HG03378 (cell line): Measurements from ENCODE around the gene NFS1.

Experiments used
- ATAC-seq: cut with Tn5 transposase; IDR thresholded peaks from one replicate; pipeline ENCODE4 v1.9.1; 2021; ENCODE audit warnings: mild to moderate bottlenecking, moderate library complexity; ENCODE audit not compliant: unreplicated experiment

NFS1 gene

DNA sequence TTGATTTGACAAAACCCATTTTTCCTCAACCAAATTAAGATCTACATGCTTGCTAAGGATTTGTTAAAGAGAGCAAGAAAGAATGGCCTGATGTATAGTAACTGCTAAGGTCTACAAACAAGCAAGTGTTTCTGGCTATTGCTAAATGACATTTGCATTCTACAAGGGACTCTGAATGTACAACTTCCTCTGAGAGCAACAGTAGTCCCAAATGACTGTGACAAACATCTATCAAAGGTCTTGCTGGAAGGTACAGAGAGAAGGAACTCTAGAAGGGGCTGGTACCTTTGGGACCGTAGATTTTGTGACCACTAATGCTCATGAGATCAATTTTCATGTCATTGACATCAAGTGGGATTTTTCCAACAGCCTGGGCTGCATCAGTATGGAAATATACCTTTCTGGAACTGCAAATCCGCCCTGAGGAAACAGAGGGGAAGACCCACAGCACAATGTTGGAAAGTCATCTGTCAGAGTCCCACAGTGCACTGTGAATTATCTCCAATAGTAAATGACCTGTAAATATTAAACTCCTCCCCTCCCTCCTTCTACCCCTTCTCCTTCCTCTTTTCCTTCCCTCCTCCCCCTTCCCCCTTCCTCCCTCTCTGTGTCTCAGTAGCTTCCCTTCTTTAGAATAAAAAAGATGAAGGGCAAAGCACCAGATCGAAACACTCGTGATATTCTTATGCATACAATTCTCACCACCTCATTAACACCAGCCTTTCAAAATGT is 18.5 kb downstream of the NFS1 start:
- ATAC-seq: no peak

- ATAC-seq: no peak
These were observed 24.2 kb downstream of the NFS1 start for GRCh38 chr20:35674921-35675320.

DNA sequence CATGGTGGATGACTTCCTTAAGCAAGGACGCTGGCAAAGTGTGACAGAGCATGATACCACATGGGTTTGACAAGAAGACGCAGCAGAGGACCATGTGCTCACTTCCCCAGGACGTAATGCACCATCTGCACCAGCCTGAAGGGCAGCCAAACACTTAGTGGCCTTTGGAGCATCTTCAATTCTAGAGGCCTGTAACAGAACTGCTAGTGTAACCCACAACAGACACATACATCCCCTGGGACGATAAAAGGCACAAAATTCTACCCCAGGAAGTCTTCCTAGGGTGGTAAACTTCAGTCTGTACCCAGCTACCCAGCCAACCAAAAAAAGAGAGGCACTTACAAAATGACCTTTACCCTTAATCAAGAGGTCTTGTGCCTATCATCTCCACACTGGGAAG is 25.3 kb downstream of the NFS1 start:
- ATAC-seq: no peak

- ATAC-seq: no peak
These were observed 29.5 kb downstream of the NFS1 start for GRCh38 chr20:35669681-35670080.

GRCh38 chr20:35669221-35669620 is 29.9 kb downstream of the NFS1 start:
- no peak for ATAC-seq

DNA sequence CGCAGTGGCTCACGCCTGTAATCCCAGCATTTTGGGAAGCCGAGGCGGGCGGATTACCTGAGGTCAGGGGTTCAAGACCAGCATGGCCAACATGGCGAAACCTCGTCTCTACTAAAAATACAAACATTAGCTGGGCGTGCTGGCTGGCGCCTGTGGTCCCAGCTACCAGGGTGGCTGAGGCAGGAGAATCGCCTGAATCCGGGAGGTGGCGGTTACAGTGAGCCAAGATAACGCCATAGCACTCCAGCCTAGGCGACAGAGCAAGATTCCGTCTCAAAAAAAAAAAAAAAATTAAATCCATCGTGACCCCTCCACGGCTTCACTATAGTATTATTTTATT is 33.2 kb downstream of the NFS1 start:
- ATAC-seq: no peak

DNA sequence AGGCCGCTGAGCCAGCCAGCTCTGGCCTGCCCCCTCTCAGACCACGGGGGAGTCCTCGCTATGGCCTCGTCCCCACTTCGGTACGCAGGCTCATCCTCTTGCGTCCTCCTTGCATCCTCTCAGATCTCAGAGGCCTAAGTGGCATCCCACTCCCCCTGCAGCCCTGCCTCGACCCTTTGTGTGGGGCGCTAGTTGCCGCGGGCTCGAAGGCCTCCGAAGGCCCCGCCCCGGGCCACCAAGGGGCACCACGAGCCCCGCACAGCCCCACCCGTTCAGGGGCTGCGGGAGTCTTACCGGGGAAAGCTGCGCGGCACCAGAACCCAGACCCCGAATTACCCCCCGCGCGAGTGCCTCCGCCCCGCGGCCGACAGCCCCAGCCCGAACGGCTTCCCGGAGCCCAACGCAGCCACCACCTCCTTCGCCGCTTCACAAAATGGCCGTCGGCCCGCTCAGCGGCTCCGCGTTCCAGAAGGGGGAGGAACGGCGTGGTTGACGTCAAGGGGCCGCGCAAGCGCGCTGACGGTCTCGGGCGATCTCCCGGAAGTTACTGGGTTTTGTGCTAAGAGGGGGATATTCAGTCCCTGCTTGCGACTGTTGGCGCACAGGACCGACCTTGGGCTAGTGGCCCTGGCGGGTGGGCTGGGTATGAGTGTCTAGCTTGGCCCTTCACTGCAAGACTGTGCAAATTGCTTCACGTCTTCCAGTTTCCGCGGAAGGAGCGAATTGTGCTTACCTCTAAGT is 34.5 kb downstream of the NFS1 start, which contains the start of the genes CPNE1 and RBM12:
Gene CPNE1, minus strand, starts transcription at position 435 of the 741 bp plus-strand sequence. CDS start 31,977 bp downstream, outside the sequence.
Gene RBM12, minus strand, starts transcription at position 435 of the 741 bp plus-strand sequence. CDS start 9,578 bp downstream, outside the sequence.
- ATAC-seq: peak; percentile 63

GRCh38 chr20:35663516-35664465 is 35.4 kb downstream of the NFS1 start:
- ATAC-seq: peak; percentile 29

DNA sequence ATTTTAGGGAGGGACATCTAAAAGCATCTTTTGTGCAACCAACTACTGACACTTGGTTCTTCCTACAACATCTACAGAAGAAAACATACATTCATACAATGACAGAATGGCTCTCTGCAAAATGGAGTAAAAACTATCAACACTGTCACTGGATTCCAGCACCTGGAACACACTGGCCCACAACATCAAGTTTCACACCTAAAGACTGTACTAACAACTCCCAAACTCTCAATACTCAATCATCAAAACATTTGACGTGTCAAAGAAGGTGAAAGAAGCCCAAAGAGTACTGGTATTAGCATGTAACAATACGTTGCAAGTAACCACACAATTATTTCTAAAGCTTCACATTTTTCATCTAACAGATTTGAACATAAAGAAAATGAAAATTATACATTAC is 36.6 kb downstream of the NFS1 start:
- ATAC-seq: no peak

DNA sequence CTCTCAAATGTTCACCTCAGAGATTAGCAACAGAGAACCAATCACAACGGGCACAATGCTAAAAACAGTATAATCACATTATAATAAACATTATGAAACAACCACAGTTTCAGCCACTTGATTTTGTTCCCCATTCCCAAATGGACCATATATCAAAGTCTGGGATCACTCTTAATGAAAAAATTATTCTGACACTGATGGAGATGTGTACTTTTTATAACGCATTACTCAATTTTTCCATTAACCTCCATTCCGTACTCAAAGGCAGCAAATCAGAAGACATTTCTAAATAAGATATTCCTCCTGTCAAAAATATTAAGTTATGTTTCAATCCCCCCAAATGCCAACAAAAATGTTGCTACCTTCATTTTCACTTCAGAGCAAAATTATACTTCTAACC is 37.2 kb downstream of the NFS1 start:
- no peak for ATAC-seq

DNA sequence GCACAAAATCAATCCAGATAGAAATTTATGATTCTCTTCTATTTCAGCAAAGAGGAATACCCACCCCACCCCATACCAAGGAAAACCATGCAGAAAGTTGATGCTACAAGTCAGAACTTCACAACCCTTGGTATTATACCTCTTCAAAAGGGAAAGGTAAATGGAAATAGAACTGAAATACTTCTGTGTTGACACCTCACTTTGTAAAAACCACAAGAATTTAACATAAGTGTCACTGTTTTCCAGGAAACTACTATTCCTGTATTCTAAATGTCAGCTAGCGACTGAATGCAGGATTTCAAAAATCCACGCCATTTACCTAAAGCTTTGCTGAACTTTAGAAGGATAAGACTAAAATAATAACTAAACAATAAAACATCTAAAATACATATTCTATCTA is 38.1 kb downstream of the NFS1 start:
- no peak for ATAC-seq

DNA sequence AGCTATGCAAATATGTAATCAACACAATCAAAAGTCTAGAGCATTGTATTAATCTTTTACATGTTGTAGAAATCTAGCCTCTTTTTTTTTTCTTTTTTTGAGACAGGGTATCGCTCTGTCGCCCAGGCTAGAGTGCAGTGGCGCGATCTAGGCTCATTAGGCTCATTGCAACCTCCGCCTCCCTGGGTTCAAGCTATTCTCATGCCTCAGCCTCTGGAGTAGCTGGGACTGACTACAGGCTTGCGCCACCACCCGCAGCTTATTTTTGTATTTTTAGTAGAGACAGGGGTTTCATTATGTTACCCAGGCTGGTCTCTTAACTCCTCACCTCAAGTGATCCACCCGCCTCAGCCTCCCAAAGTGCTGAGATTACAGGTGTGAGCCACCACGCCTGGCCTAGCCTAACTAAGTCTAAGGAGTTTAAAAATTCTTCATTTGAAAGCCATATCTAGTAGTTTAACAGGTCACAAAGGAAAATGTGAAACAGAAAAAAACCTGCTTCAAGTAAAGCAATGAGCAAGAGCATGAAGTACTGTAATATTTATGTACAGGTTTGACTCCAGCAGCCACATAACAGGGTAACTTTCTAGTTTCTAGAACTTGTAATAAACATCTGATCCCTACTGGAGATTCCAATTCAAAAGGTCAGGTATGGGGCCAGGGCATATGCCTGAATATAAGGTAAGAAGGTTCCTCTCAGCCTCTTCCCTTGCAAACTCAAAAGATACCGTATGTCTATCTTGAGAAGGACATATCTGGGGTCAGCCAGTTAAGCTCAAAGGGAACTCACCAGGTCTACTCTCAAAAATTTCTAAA is 38.8 kb downstream of the NFS1 start:
- ATAC-seq: no peak

DNA sequence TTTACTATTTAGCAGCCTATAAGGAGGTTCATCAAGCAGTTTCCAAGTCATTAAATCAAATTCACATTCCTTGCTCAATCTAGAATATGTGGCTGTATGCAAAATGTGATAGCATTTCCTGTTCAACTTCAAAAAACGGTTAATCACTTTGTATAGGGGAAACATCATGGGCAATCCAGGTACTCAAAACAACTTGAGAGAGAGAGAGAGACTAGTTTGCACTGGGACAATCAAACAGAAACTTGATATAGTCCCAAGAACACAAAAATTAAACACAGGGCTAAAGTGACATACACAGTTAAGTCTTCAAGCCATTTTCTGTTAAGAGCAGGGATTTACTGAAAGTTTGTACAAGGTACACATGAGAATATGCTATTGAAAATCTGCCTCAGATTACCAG is 41.9 kb downstream of the NFS1 start:
- ATAC-seq: no peak

GRCh38 chr20:35654415-35654814 is 44.7 kb downstream of the NFS1 start:
- no peak for ATAC-seq

- no peak for ATAC-seq
These were observed 45.3 kb downstream of the NFS1 start for GRCh38 chr20:35653893-35654292.

DNA sequence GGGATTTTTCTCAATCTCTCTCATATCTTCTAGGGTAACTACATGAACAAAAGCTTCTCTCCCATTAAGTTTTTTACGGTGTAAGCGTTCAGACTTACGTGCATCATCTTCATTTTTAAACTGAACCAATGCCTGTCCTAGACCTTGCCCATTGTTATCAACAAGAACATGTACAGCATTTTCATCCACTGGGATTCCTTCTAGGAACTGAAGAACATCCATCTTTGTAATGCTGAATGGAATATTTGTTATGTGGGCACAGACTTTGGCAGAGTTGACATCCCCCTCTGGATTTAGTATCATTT is 45.8 kb downstream of the NFS1 start:
- ATAC-seq: no peak

- no peak for ATAC-seq
These were observed 46.3 kb downstream of the NFS1 start for GRCh38 chr20:35652641-35653429.

GRCh38 chr20:35651958-35652357 is 47.2 kb downstream of the NFS1 start:
- no peak for ATAC-seq

DNA sequence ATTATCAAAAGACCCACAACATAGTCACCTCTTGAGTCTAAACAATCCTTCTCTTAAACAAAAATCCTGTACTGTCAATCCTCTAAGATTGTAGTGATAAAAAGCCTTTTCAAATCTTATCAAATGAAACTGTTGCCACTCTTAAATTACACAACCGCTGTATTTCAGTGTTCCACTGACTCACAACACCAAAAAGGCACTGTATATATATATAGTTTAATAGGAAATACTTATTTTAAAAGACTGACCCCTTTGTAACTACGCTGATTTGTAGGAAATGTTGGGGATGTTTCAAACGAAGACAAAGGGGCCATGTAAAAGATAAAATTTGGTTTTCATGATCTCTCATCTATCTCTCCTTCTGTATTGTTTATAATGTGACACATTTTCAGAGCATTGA is 48.5 kb downstream of the NFS1 start:
- no peak for ATAC-seq

- no peak for ATAC-seq
These were observed 50.3 kb downstream of the NFS1 start for GRCh38 chr20:35648836-35649235.
